Mucosa of rectum (tissue), 2 donors: ENCODE data around the gene CDC27.

Experiments
- H3K27ac ChIP-seq, 2 donors: one replicate each; pipeline ENCODE4 v1.7.0; 2013; ENCODE audit warnings: inconsistent platforms in 2 of 2, low read depth in 2 of 2, low read length in 2 of 2
- H3K27me3 ChIP-seq, 2 donors: one replicate each; pipeline ENCODE4 v1.7.0; 2013; ENCODE audit warnings: low read length in 2 of 2; ENCODE audit not compliant: control insufficient read depth in 2 of 2, insufficient read depth in 2 of 2
- H3K36me3 ChIP-seq, 2 donors: one replicate each; pipeline ENCODE4 v1.7.0; 2013; ENCODE audit warnings: low read length in 2 of 2; ENCODE audit not compliant: control insufficient read depth in 2 of 2, insufficient read depth in 2 of 2
- H3K4me1 ChIP-seq, 2 donors: one replicate each; pipeline ENCODE4 v1.7.0; 2013; ENCODE audit warnings: low read length in 2 of 2, mild to moderate bottlenecking in 1 of 2; ENCODE audit not compliant: control insufficient read depth in 2 of 2, insufficient read depth in 2 of 2
- H3K4me3 ChIP-seq, 2 donors: one replicate each; pipeline ENCODE4 v1.7.0; 2013; ENCODE audit warnings: low read length in 2 of 2
- H3K9ac ChIP-seq, 2 donors: one replicate each; pipeline ENCODE4 v1.7.0; 2013; ENCODE audit warnings: low read length in 2 of 2, low read depth in 1 of 2, mild to moderate bottlenecking in 1 of 2
- H3K9me3 ChIP-seq, 2 donors: one replicate each; pipeline ENCODE4 v1.7.0; 2013; ENCODE audit warnings: low read length in 2 of 2; ENCODE audit not compliant: control insufficient read depth in 2 of 2
- donor health status: healthy.
- donor health status: Normal muscosa, but diverticular disease.

CDC27 gene

DNA sequence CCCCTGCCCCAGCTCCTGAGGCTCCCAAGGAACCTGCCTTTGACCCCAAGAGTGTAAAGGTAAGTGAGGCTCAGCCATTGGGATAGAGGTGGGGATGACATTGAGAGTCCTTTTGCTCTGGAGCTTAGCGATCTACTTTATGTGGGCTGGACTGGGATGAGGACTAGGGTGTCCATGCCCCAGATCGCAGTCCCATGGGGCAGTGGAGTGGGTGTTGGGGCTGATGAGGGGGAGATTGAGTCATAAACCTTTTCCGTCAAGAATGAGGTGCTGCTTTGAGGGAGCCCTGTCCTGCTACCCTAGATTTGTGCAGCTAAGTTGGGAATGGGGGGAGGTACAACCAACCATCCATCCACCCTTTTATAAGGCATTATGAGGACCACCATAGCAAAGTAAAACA lies 20.4 kb upstream of the CDC27 start:
- Histone ChIP-seq H3K36me3 (no peaks in the 10 kb centered on the region), H3K27me3 (no peaks in the 10 kb centered on the region), H3K4me1 (peaks cover 14 to 22% of the 10 kb centered on the region in 2 donors), H3K27ac (no peak overlapping the region), H3K9me3 (no peaks in the 10 kb centered on the region), H3K9ac (no peak overlapping the region), H3K4me3 (no peak overlapping the region)

- no peak within 1 kb of the TSS for H3K9ac ChIP-seq
- H3K4me1 ChIP-seq: peaks cover 16 to 22% of the 10 kb centered on the region in 2 donors
- H3K36me3 ChIP-seq: no peaks in the 10 kb centered on the region
- H3K27ac ChIP-seq: no peak within 1 kb of the TSS
- H3K27me3 ChIP-seq: no peaks in the 10 kb centered on the region
- H3K9me3 ChIP-seq: no peaks in the 10 kb centered on the region
- H3K4me3 ChIP-seq: no peak within 1 kb of the TSS
Measured at GRCh38 chr17:47208744-47209488, 19.8 kb upstream of the CDC27 start, which contains the start of gene MYL4. Gene MYL4, plus strand, starts transcription at chr17:47209348. Its CDS starts 75 bp downstream, at chr17:47209423.

- Histone ChIP-seq H3K9ac (no peak overlapping the region), H3K9me3 (no peaks in the 10 kb centered on the region), H3K27me3 (no peaks in the 10 kb centered on the region), H3K4me1 (peaks cover 16 to 22% of the 10 kb centered on the region in 2 donors), H3K36me3 (no peaks in the 10 kb centered on the region), H3K27ac (no peak overlapping the region), H3K4me3 (no peak overlapping the region)
Measured at GRCh38 chr17:47207143-47208067, 18.3 kb upstream of the CDC27 start.

- peak overlapping the region; percentile 0 to 32 for H3K9ac ChIP-seq
- H3K4me3 ChIP-seq: peak overlapping the region; percentile 6 to 45
- no peaks in the 10 kb centered on the region for H3K27me3 ChIP-seq
- no peaks in the 10 kb centered on the region for H3K9me3 ChIP-seq
- H3K36me3 ChIP-seq: no peaks in the 10 kb centered on the region
- H3K4me1 ChIP-seq: peaks cover 19 to 28% of the 10 kb centered on the region in 2 donors
- peak overlapping the region; percentile 73 to 84 for H3K27ac ChIP-seq
Measured at GRCh38 chr17:47205419-47205963, 16.4 kb upstream of the CDC27 start.

DNA sequence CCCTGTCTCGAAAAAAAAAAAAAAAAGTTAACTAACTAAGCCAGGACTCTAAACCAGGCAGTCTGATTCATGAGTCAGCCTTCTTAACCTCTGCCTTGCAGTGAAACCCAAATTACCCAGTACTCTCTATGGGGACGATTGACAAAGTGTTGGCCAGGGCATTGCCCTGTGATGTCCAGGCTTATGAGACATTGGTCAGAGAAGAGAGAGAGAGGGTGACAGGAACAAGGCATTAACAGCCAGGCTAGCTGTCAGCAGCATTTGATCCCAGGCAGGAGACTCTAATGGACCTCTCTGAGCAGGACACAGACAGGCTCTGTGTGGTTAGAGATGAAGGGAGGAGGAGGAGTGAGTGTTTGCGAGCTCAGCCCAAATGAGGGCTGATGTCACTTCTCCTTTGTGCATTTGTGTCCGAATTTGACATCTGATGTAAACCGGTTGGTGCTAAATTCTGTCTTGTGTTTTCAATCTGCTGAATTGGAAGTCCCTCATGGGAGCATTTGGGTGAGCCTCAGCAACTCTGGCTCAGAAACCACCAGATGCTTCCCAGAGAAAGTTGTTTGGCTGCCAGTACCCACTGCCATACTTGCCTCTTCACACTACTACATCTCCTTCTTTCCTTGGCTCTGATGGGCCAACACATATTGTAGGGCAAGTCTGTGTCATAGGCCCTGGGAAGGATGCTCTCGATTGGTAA lies 15.8 kb upstream of the CDC27 start:
- Histone ChIP-seq H3K4me1 (peaks cover 22 to 30% of the 10 kb centered on the region in 2 donors), H3K4me3 (peak overlapping the region; percentile 6 to 45), H3K27ac (peak overlapping the region; percentile 73 to 84), H3K9me3 (no peaks in the 10 kb centered on the region), H3K36me3 (no peaks in the 10 kb centered on the region), H3K27me3 (no peaks in the 10 kb centered on the region), H3K9ac (peak overlapping the region; percentile 0 to 32)

DNA sequence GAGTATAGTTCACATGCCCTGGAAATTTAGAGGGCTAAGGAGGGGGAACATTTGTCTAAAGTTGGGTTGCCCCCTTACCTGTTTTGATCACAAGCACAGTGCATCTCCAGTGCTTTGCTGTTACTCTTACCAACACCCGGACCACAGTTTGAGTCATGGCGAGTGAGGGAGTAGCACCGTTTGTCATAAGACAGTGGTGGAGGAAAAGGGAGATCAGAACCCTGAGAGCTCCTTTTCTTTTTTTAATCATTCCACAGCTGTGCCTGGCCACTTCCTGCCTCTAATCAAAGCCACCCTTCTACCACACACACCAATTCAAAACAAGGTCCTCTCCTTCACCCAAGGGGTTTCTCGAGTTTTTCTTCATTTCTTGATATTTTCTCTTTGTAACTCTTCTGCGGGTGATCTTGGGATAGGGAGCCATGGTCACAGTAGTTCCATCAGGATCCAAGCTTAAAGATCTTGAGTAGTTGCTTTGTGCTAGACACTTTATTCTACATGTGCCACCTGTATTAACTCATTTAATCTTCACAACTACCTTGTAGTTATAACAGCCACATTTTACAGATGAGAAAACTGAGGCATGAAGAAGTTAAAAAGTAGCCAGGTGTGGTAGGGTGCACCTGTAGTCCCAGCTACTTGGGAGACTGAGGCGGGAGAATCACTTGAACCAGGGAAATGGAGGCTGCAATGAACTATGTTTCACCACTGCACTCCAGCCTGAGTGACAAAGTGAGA lies 15.1 kb upstream of the CDC27 start:
- Histone ChIP-seq H3K9me3 (no peaks in the 10 kb centered on the region), H3K27me3 (no peaks in the 10 kb centered on the region), H3K9ac (peak overlapping the region in 1 of 2 donors; percentile 0), H3K4me1 (peaks cover 22 to 30% of the 10 kb centered on the region in 2 donors), H3K36me3 (no peaks in the 10 kb centered on the region), H3K4me3 (no peak overlapping the region), H3K27ac (peak overlapping the region; percentile 73 to 84)

GRCh38 chr17:47201166-47201565 lies 12.1 kb upstream of the CDC27 start:
- Histone ChIP-seq H3K27me3 (no peaks in the 10 kb centered on the region), H3K27ac (no peak overlapping the region), H3K4me3 (no peak overlapping the region), H3K9me3 (no peaks in the 10 kb centered on the region), H3K9ac (no peak overlapping the region), H3K4me1 (peaks cover 21 to 22% of the 10 kb centered on the region in 2 donors), H3K36me3 (no peaks in the 10 kb centered on the region)

DNA sequence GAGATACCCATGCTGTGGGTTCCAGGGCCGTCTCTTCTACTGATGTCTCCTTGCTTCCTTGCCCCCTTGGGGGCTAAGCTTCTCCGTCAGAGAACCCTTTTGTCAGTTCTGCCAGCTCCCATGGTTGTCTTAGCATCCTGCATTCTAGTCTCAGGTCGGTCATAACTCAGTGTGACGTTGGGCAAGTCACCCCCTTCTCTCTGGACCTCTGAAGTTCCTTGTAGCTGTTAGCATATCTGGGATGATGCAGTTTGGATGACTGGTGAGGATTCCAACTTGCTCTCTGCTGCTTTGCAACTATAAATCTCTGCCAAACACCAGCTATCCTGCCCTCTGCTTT lies 11.2 kb upstream of the CDC27 start:
- no peaks in the 10 kb centered on the region for H3K9me3 ChIP-seq
- no peaks in the 10 kb centered on the region for H3K36me3 ChIP-seq
- no peak overlapping the region for H3K9ac ChIP-seq
- no peaks in the 10 kb centered on the region for H3K27me3 ChIP-seq
- peak overlapping the region in 1 of 2 donors; percentile 52 for H3K27ac ChIP-seq
- H3K4me1 ChIP-seq: peaks cover 12 to 15% of the 10 kb centered on the region in 2 donors
- peak overlapping the region in 1 of 2 donors; percentile 10 for H3K4me3 ChIP-seq

DNA sequence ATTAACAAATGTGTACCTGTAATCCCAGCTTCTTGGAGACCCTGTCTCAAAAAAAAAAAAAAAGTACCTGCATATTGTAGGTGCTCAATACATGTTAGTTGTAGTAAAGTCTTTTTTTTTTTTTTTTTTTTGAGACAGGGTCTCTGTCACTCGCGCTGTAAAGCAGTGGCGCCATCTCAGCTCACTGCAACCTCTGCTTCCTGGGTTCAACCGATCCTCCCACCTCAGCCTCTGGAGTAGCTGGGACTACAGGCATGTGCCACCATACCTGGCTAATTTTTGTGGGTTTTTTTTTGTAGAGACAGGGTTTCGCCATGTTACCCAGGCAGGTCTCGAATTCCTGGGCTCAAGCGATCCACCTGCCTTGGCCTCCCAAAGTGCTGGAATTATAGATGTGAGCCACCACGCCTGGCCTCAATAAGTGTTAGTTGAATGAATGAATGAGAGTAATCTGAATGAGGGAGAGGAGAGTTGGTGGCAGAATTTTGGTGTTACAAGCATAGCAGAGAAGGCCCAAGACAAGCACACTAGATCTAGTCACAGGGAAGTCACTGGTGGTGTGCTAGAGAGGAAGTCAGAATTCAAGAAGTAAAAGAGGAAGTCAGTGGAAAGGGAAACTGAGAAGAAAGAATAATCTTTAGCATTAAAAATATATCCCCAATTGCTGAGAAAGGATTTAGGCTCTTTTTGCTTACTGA lies 10.7 kb upstream of the CDC27 start:
- Histone ChIP-seq H3K36me3 (no peaks in the 10 kb centered on the region), H3K9ac (no peak overlapping the region), H3K4me1 (peaks cover 8 to 11% of the 10 kb centered on the region in 2 donors), H3K9me3 (no peaks in the 10 kb centered on the region), H3K27me3 (no peaks in the 10 kb centered on the region), H3K27ac (peak overlapping the region in 1 of 2 donors; percentile 52), H3K4me3 (peak overlapping the region in 1 of 2 donors; percentile 10)
